Effector CD8-positive, alpha-beta T cell (primary cell): ENCODE data around the gene KCTD5.

ENCODE experiments used
- DNase-seq: peaks from one replicate; lab custom pipeline; 2025; lab: John Stamatoyannopoulos, UW

Gene KCTD5

GRCh38 chr16:2752035-2752849 lies 69.9 kb downstream of the KCTD5 start, which contains the start of gene SRRM2:
Gene SRRM2 (plus strand): TSS chr16:2752638. CDS start chr16:2756365, 3,727 bp downstream.
- peak; percentile 91 for DNase-seq

GRCh38 chr16:2752850-2753732 lies 70.8 kb downstream of the KCTD5 start:
- DNase-seq: peak; percentile 66

DNA sequence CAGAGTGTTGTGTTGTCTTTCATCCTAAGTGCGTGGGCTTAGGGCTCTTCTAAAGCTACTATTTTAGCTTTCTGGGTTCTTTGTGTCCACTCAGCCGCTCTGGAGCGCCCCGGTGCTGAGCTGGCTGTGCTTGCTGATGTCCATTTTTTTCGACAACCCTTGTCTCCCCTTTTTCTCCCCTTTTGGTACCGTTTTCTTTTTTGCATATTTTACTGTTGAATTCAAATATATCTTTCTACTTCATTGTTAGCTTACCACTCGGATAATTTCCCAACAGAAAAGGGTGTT lies 71.4 kb downstream of the KCTD5 start:
- DNase-seq: no peak

DNA sequence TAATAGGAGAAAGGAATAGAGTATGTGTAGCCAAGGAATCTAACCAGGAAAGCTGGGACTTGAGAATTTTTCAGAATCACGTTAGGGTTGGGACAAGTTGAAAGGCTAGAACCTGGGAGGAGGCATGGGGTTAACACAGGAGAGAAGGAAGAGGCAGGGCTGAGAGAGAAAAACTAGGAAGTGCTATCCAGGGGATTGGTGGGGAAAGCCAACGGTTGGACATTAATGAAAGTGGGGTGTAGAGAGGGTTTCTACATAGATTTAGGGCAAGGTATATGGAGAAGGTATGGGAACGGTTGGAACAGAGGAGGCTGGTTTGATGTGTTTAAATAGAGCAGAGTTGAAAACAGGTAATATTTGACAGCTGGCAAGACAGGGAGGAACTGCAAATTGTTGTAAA lies 72.8 kb downstream of the KCTD5 start:
- DNase-seq: no peak

- no peak for DNase-seq
These were observed 74.1 kb downstream of the KCTD5 start for GRCh38 chr16:2756288-2757015.

- no peak for DNase-seq
These were observed 75.0 kb downstream of the KCTD5 start for GRCh38 chr16:2757344-2757743.
